HG02610 (cell line): ENCODE measurements around the gene FAM13C.
A peak's percentile ranks its signal among the peaks of the same experiment; 100 is the strongest.
"Not testable (repeated sequence)": the region's sequence is repeated elsewhere in the genome, so short reads cannot be mapped to it uniquely, and the experiment has no call there.

ENCODE experiments used
- ATAC-seq: cut with Tn5 transposase; IDR thresholded peaks from one replicate; pipeline ENCODE4 v1.9.1; 2021; ENCODE audit warnings: mild to moderate bottlenecking, moderate library complexity; ENCODE audit not compliant: unreplicated experiment

FAM13C gene

DNA sequence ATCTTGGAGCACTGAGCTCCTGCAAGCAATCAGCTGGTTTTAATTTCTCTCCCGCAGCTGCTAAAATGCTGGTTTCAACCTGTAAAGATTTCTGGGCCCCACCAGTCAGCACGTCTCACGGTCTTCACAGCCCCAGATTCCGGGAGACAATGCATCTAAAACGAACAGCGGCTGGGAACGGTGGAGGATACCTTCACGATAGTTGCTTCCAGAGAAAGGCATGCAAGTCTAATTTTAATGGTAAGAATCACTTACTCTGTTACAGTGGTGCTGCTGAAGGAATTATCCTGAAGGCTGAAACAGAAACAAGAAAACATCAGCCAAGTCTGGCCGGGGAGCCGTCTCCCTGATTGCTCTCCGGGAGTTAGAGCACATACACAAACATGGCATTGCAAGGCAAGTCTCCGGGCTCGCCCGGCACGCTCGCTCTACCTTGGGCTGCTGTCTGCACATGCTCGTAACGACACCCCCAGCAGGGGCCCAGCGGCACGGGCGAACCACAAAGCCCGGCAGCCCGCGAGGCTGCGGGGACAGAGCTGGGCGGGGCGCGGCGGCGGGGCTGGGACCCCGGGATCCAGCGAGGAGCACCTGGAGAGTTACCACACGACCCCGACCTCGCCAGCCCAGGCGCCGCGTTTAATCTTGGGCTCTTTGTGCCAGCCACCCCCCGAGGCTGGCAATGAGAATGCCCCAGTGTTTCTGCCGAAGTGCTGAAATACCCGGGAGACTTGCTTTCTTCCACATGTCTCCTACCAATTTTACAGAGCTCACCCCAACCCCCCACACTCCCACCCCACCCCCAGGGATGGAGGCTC lies at the start of gene FAM13C:
Gene FAM13C, minus strand, starts transcription at position 406 of the 815 bp plus-strand sequence. Its CDS starts 89 bp downstream, at position 317.
- ATAC-seq = peak; percentile 61

DNA sequence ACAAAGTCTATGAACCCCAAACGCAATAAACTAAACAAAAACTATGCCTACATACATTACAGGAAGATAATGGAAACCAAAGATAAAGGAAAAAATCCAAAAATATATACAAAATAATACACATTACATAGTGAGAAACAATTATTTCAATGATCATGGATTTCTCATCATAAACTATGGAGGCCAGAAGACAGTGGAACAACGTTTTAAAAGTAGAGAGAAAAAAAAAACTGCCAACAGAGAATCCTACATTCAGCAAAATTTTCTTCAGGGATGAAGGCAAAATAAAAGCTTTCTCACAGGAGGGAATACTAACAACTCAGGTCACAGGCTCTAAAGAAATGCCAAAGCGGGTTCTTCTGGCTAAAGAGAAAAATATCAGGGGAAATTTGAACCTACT lies 42.9 kb upstream of the FAM13C start:
- ATAC-seq = no peak

DNA sequence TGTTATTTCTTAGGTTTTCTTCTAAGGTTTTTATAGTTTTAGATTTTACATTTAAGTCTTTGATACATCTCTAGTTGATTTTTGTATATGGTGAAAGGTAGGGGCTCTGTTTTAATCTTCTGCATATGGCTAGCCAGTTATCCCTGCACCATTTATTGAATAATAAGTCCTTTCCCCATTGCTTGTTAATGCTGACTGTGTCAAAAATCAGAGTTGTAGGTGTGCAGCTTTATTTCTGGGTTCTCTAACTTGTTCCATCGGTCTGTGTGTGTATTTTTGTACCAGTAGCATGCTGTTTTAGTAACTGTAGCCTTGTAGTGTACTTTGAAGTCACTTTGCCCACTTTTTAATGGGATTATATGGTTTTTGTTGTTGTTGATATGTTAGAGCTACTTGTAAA lies 37.9 kb upstream of the FAM13C start:
- no peak for ATAC-seq

DNA sequence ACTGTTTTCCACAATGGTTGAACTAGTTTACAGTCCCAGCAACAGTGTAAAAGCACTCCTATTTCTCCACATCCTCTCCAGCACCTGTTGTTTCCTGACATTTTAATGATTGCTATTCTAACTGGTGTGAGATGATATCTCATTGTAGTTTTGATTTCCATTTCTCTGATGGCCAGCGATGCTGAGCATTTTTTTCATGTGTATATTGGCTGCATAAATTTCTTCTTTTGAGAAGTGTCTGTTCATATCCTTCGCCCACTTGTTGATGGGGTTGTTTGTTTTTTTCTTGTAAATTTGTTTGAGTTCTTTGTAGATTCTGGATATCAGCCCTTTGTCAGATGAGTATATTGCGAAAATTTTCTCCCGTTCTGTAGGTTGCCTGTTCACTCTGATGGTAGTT lies 37.0 kb upstream of the FAM13C start:
- ATAC-seq = not testable (repeated sequence)

DNA sequence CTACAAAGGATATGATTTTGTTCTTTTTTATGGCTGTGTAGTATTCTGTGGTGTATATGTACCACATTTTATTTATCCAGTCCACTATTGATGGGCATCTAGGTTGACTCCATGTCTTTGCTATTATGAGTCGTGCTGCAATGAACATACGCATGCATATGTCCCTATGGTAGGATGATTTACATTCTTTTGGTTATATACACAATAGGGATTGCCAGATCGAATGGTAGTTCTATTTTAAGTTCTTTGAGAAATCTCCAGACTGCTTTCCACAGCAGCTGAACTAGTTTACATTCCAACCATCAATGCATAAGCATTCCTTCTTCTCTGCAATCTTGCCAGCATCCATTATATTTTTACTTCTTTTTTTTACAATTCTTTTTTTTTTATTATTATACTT lies 35.6 kb upstream of the FAM13C start:
- no peak for ATAC-seq

DNA sequence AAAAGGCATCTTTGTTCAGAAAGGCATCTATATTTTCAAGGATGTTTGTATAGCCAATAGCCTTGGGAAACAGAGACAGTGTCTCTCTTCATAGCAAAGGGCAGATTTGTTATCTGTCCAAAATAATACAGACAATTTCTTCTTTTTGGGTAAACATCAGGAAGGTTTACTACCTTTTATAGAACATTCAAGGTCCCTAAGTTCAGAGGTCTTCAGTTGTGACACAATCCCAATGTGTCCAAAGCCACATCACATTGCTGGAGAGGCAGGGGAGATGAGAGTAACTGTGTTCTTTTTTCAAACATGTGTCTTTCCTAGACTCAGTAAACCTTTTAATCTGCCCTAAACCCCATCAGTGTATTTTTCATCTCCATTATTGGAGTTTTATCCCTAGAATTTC lies 33.6 kb upstream of the FAM13C start:
- ATAC-seq = no peak

DNA sequence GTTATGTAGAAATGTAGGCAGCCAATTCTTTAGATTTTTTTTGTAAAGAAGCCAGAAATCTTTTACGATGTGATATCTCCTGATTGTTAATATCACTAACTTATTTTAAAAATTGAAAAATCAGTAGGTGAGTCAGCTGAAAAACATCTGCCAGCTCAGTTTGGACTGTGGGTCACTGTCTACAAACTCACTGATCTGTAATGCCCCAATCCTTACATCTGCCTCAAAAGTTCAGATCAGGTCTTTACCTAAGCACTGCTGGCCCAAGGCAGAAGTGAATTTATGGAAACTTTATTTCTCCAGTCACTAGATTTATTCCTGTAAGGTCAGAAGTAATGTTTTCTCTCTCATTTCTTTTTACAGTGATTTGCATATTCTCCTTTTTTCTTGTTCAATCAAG lies 31.0 kb upstream of the FAM13C start:
- no peak for ATAC-seq

DNA sequence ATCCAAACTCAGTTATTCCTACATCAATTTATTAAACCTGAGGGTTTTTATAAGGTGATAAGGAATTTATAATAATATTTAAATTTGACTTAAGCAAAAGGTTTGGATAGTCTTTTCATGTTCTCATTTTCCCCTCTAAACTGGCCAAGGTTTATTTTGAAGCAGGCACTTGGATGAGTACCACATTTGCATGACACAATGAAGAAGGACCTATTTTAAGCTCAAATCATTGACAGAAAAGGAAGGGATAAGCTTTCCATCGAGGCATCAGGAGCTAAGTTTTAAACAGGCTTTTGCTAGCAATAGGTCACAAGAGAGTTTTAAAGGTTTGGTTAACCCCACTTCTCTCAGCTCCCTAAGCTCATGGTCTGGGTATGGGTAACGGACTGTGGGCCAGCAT lies 28.7 kb upstream of the FAM13C start:
- ATAC-seq = no peak

DNA sequence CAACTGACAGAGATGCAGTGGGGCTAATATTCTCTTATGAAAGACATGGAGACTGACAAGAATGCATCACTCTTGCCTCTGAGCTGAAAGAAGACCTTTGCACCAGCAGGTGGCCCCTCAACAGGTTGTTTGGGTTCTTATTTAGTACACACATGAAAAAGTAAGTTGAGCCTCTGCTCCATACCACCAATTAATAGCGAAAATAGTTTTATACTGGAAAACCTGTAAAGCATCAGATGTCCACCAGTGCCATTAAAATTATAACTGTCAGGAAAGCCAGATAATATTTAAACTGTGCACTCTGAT lies 26.3 kb upstream of the FAM13C start:
- no peak for ATAC-seq

DNA sequence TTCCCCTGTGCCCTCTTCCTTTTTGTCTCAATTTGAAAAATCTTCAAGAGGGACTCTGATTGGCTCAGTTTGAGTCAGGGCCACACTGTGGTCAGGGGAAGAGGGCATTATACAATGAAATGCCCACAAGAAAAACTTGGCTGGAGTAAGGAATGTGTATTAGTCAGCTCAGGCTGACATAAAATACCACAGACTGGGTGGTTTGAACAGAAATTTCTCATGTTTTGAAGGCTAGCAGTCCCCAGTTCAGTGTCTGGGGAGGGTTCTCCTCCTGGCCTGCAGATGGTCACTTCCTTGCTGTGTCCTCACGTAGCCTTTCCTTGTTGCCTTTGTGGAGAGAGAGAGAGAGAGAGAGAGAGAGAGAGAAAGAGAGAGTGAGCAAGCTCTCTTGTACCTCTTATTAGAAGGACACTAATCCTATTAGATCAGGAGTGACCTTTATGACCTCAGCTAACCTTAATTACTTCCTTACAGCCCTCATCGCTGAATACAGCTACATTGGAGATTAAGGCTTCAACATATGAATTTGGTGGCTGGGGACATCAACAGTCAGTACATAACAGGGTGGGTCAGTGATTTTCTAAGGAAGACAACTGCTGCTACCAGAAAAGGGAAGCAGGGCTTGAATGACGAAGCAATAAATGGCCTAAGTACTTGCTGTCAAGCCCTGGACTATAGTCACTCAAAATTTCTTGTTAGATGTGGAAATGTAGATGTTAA lies 25.8 kb upstream of the FAM13C start:
- ATAC-seq = no peak

DNA sequence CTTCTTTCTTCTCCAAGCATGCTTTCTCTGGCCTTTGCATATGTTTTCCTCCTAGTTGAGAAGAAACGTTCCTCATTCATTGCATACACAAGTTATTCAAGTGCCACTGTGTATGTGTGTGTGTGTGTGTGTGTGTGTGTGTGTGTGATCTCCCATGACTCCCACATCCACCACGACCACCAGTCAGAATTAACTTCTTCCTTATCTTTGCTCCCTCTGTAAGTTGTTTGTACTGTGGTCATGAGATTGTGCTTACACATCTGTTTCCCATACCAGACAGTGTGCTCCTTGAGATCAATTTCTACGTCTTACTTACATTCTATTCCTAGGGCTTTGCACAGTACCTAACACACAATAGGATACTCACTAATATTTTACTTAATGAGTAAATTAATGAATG lies 22.4 kb upstream of the FAM13C start:
- ATAC-seq = no peak

DNA sequence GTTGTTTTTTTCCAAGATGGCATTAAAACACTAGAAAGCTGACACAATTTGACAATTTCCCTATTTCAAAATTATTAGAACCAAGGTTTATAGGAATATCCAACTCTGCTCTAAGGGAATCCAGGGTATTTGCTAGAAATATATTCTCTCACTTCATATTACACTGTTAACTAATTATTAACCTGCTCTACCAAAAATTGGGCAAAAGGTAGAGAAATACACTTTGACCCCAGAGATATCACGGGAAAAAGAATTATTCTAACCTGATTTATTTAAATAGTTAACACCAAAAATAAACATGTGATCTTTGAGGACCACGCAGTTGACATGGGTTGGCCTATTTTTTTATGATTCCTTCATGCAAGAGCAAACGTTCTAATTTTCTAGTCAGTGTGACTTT lies 21.6 kb upstream of the FAM13C start:
- ATAC-seq = no peak

DNA sequence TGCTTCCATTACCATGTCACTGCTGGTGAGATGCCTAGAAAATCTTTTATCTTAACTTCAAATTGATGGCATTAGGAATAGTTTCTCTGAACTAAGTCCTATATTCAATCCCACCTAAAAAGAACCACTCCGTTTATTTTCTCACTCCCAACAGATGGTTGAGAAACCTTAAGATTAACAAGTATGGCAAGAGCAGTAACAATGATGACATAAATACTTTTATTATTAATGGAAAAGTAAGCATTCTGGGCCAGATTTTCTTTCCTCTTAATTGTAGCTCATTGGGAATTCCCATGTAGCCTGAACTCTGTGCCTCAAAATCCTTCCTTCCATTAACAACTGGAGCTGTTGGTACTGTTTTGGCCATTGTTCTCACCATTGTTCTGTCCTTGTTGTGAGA lies 21.1 kb upstream of the FAM13C start:
- ATAC-seq = no peak

DNA sequence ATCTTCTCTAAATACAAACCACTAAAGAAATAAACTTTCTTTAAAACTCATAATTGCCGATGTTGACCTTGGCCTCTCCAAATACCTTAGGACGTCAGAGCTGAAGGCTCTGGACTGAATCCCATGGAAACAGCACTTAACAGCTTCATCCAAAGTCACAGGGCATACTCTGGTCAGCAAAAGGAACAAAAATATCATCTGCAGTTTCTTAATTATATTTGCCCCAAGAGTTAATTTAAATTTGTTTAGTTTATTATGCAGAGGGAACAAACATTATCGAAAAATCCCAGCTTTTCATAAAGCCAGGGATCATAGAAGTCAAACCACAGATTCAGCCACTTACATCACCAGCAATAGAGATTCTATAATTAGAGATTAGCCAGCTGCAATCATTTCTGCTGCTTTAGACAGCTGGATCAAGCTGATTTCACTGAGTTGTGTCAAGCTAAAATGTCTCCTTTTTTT lies 20.5 kb upstream of the FAM13C start:
- no peak for ATAC-seq

DNA sequence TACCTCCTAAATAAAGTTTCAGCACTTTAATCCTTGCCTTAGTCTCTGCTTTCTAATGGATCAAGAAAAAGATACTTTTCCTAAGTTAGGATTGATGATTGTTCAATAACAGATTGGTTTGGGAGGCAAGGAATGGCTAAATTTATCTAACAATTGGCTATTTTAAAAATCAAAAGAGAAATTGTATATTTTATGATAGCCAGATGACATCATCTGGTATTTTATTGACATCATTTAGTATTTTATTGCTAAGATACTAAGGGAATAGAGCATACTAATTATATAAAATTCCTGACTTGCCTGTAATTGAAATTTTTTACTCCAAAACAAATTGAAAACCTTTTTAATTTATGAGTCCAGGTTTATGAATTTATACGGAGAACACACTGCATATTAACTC lies 19.3 kb upstream of the FAM13C start:
- no peak for ATAC-seq

DNA sequence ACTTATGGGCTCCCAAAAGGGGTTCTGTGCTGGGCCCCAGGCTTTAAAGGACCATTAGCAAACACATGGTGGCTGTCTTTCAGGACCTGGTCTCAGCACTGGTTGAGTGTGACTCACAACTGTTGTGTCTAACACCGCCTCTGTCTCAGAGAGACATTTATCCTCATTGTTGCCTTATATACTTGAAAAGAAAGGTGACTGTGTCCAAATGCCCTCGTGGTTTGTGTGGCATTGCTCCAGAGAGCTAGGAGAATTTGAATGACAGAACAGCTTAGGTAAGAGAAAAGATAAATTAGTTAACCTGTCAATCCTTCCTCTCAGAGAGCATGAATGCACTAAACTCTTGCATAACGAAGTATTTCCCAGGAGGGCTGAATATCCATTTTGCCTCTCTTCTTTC lies 14.5 kb upstream of the FAM13C start:
- no peak for ATAC-seq

DNA sequence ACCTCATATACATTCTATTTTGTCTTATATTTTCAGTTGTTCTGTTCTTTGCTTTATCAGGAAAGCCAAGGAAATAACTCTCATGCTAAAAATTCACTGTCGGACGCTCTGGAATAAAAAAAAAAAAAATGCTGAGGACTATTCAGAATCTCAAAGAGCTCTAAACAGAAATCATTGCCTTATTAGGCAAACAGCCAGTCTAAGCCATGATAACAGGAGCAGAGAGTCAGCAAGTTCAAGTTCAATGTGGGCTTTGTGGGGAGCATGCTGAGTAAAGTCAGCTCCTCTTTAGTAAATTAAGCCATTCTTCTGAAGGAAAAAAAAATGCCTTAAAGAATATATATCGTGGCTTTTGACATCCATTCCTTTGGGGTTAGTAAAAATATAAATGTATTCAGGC lies 13.6 kb upstream of the FAM13C start:
- no peak for ATAC-seq

DNA sequence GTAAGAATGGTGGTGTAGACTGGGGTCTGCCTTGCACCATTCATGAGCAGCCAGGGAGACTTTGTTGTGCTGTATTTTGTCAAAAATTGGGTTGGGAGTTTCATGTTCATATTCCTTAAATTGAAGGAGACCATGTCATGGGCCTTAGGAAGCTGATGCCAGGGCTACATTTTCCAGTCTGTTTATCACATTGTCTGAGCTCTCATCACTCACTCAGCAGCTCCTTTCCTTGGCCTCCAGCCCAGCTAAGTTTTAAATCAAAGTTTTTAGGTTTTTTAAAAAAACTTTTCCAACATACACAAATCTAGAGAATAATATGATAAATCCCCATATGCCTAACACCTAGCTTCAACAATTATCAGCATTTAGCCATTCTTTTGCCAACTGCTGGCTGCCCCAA lies 12.6 kb upstream of the FAM13C start:
- no peak for ATAC-seq

DNA sequence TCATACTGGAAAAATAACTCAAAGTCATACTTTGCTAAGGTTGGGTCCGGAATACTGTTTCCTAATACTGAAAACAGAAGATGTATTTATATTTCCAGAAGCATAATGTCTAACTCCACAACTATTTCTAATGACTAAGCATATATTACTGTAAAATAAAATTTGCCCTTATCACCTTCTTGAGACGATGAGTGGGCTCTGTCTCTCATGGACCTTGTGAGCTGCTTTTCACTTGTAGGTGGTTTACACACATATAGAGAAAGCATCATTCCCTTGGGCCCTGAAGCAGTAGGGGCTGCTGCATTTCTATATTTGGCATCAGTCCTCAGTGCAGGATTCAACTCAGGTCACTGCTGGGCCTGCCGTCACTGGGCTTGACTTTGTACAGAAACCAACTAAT lies 10.7 kb upstream of the FAM13C start:
- no peak for ATAC-seq

DNA sequence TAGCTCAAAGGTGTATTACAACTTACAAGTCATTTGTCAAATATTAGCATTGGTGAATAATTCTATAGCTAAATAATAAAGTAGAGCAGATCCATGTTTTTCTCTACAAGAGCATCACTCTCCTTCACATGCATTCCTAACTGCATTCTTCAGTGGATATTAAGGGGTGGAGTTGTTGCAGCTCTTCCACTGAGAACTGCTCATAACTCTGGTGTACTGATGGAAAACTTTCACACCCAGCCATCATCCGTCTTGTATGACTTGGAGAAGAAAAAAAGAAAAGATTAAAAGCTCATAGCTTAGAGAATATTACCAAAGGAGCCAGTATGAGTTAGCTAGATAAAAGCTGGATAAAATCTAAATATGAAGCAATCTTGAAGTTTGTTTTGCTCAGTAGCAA lies 10.2 kb upstream of the FAM13C start:
- no peak for ATAC-seq

DNA sequence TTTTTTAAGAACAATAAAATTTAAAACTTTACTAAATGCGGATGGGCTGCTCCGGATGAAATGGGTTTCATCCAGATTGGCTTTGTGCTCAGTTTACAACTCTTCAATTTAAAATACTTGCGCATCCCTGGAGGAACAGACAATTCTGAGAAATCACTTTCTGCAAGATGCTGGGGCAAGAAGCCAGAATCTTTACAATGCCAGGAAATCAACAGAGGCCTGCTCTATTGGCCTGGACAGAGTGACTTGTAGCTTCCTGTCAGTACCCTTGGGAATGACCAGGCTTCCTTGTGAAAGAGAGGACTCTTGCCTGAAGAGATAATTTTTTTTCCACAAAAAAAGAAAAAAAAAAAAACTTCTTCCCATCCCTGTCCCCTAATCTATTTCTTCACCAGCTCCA lies 3.9 kb upstream of the FAM13C start:
- no peak for ATAC-seq

DNA sequence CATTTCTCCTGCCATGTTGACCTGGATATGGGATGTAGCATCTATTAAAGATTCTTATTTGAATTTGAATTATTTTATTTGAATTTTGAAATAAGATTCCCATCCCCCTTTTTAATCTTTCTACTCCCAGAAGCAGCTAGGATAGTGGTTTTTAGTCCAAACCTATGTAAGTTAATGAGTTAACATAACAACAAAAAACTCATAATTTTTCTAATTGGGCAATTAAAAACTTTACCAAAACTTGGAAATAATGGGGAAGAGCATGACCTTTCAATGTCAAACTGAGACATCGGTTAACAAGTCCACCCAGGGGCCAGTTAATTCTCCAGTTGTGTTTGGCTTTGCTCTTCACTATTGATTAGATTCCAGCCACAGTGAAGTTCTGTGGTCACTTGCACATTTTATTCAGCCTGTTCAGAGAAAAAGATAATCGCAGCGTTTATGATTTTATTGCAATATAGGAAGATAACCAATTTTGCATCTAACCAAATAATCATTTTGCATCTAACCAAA lies 1.2 kb upstream of the FAM13C start:
- ATAC-seq = no peak
